HG02610 (cell line): ENCODE results near the gene VAPA.

Experiments used
- ATAC-seq: cut with Tn5 transposase; IDR thresholded peaks from one replicate; pipeline ENCODE4 v1.9.1; 2021; ENCODE audit warnings: mild to moderate bottlenecking, moderate library complexity; ENCODE audit not compliant: unreplicated experiment

VAPA gene

DNA sequence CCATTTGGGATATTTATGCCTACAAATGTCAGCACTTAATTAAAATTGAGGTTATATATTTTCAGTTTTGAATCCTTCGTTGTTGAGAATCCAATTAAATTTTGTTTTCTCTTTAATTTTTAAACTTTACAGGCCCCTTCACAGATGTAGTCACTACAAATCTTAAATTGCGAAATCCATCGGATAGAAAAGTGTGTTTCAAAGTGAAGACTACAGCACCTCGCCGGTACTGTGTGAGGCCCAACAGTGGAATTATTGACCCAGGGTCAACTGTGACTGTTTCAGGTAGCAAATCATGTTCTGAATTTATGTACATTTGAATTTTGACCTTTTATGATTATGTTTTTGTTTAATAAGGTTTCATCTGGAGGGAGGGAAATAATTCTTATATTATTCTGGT is 17.9 kb downstream of the VAPA start:
- ATAC-seq, result no peak

- ATAC-seq, result no peak
These were observed 20.0 kb downstream of the VAPA start for GRCh38 chr18:9933865-9934264.

GRCh38 chr18:9934274-9934673 is 20.5 kb downstream of the VAPA start:
- no peak for ATAC-seq

- no peak for ATAC-seq
These were observed 27.3 kb downstream of the VAPA start for GRCh38 chr18:9941103-9941502.

- ATAC-seq, result no peak
These were observed 27.8 kb downstream of the VAPA start for GRCh38 chr18:9941660-9942059.

- ATAC-seq, result no peak
These were observed 29.5 kb downstream of the VAPA start for GRCh38 chr18:9943311-9943710.

DNA sequence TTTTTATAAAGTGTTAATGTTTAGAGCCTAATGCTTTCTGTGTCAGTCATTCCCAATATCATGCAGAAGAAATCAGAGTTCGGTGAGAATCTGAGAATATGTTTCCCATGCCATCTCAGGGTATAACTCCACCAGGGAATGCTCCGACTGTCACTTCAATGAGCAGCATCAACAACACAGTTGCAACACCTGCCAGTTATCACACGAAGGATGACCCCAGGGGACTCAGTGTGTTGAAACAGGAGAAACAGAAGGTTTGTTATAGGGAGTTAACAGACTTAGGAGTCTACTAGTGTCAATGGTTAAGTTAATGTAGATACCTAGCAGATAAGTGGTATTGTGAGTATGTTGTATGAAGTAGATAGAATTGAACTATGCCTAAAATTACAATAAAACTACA is 31.0 kb downstream of the VAPA start:
- no peak for ATAC-seq

- ATAC-seq, result no peak
These were observed 33.0 kb downstream of the VAPA start for GRCh38 chr18:9946831-9947230.

DNA sequence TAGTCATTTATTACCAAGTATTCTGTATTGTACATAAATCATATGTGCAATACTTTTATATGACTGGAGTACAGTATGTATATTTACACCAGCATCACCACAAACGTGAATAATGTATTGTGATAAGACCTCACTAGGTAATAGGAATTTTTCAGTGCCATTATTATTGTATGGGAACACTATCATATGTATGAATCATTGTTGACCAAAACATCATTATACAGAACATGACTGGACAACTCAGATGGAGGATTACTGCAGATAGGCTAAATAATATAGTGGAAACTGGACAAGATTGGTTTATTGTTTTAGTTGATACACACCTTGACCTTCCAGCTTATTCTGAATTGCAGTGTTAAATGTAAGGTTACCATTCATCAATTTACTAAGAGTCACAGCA is 33.4 kb downstream of the VAPA start:
- no peak for ATAC-seq

- no peak for ATAC-seq
These were observed 35.5 kb downstream of the VAPA start for GRCh38 chr18:9949315-9949714.

DNA sequence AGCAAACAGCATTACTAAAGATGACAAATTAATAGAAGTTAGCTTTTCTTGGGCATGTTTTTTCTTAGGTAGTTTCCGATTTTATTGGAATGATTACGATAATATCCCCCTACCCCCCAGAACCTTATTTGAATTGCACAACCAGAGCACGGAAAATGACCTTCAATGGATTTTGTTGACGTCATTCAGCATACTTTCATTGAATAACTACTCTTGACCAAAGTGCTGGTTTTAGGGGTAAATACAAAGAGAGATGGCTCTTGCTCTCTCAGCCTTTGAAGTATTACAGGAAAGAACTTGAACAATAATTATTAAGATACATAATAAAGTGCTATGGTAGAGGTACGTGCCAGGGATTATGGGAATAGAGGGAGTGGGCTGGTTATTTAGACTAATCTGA is 36.0 kb downstream of the VAPA start:
- ATAC-seq, result no peak

DNA sequence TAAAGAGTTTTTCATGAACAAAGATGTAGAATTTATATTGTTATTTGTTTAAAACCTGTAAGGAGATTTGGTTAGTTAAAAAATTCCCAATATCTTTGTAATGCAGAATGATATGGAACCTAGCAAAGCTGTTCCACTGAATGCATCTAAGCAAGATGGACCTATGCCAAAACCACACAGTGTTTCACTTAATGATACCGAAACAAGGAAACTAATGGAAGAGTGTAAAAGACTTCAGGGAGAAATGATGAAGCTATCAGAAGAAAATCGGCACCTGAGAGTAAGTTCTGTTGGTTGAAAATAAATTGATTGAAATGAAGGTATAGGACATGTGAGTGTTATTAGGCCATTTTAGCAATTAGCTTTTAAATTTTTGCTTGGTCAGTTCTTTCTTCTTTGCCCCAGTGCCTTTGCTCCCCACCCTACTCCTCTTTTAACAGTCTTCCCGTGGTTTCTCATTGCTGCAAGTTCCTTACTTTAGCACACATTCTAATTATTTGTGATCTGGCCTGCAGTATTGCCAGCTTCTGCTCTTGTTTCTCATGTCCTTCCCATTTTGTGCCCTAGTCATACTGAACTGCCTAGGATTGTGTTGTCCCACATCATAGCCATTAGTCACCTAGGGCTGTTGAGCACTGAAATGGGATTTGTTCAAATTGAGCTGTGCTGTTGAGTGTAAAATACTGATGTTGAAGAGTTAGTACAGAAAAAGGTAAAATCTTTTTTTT is 36.6 kb downstream of the VAPA start:
- ATAC-seq, result no peak

DNA sequence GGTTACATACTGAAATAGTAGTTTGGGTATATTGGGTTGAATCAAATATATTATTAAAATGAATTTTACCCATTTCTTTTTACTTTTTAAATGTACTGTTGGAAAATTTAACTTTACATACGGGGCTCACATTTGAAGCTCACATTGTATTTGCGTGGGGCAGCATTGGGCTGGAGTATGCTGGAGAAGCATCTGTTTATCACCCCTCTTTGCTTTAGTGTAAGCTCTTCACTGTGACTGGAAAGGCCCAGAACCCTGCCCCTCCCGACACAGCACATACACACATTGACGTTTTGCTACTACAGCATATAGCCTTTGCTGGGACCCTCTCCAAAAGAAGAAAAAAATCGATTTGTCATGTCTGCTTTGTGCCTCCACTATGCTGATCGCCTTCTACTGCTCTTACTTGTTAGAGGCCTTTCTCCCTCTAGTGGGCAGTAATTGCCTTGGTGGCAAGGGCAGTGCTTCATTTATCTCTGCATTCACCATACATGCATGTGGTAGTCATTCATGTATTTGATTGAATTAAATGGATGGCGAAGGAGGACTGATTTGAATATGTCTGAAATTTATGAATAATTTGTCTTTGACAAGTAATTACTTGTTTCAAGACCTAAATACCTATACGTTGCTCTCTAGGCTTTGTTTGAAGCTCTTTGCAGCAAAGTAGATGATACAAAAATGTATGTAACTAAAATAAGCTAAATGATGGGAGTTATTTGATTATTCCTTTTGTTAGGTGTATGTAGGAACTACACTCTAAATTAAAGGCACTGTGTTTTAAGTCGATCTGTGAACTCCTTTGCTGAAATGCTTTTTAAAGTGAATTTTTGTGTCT is 37.4 kb downstream of the VAPA start:
- ATAC-seq, result no peak

- ATAC-seq, result no peak
These were observed 39.0 kb downstream of the VAPA start for GRCh38 chr18:9952633-9953416.

DNA sequence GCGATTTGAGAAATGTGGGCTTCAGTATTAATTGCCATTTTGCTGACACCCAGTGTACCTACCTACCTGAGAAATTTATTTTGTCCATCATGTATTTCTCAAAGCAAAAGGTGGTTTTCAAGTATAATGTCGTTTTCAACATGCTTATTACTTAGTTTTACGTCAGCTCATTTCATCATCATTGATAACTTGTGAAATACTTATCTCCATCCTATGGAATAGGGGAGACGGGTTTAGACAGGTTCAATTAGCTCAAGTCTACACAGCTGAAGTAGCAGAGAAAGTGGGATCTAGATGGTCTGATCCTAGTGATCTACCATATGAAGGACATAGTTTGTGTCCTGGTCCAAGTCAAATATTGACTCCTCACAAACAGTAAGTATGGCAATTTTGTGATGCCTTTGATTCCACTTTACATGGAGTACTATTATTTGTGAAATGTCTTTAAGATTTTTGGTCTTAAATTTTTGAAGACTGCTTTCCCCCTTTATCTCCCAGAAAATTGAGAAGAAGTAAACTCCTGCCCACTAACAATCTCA is 45.1 kb downstream of the VAPA start:
- ATAC-seq, result no peak

DNA sequence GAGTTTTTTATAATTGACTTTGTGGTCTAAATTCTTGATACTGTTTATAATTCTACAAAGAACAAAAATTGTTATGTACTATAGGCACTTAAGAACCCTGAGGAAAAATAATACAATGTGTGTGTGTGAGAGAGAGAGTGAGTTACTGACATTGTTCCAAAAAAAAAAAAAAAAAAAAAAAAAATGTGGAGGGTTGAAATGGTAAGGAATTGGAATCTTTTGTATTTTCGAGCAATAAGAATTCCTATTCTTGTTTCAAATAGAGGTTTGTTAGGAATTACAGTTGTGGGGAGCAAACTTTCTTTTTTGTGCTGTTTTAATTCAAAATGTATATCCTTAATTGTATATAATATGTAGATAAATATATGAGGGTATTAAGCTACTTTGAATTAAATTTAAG is 45.7 kb downstream of the VAPA start:
- ATAC-seq, result no peak

DNA sequence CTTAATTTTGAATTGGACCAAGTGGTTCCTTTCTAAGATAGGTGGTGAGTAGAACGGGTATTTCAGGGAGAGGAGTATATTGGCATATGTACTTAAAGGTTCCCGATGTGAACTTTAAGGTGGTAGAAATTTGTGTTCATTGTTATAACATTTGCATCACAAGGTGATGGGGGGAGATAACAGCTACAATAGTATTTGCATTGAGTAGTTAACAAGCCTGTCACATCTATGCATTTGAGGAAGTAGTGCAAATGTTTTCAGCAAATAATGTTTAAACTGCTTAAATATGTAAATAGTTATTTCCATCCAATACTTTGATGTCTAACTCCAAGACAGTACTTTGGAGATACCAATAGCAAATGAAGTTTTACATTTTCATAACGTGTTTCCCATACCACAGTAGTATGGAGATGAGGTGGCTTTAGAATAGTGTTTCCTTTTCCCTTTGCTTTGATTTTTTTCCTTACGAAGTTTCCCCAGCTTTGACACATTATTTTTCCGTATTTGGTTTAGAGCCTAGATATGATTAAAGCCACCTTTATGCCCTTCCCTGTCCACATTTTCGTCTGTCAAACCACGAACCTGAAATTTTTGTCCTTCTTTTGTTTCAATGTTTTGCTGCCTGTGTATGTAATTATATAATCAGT is 46.6 kb downstream of the VAPA start:
- ATAC-seq, result no peak

DNA sequence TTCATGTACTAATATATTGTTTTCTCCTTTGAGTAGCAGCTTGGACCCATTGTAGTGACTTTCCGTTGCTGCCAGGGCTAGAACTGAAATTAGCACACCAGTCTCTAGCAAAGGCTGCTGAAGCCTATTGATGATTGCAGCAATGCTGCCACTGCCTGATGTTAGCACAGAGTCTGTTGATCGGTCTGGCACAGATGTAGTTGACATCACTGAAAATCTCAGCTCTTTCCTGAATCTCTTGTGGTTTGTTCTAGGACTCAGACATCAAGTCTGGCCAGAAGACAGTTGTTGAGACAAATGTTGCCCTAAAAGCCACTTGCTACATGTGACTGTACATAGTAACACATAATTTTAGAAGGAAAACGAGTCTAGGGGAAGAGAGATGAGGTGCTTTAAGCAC is 47.2 kb downstream of the VAPA start:
- ATAC-seq, result no peak

DNA sequence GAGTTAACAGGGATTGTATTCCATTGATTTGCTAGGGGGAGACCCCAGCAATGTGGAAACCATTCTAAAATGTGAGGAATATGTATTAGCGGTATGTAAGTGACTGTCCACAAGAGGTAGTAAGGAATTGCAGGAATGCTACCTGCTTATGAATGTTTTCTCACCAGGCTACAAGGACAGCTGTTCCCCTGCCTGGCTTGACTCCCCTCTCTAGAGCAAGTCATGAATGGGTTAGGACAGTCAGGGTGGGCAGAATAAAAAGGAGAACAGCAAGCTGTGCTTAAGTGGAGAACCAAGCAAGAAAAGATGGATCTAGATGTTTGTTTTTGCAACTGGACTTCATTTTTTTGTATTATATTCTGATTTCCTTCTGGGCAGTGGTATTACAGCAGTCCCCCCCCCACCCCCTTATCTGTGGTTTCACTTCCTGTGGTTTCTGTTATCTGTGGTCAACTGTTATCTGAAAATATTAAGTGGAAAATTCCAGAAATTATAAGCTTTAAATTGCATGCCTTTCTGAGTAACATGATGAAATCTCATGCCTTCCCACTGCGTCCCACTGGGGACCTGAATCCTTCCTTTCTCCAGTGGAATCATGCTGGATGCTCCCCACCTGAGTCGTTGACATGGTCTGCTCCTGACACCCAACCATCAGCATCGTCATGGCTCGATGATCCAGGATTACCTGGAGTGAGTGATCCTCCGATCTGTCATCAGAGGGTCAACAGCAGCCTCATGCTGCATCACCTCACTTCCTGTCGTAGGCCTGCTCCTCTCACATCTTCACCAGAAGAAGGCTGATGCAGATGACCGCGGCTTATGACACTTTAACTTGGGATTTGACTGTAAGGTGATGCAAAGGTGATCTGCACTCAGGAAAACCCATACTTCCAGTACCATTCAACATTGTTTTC is 52.2 kb downstream of the VAPA start:
- ATAC-seq, result no peak
